Measurements from ENCODE around the gene PSMD9.
"Not testable (repeated sequence)": the region's sequence is repeated elsewhere in the genome, so short reads cannot be mapped to it uniquely, and the experiment has no call there.

Gene PSMD9, protein sequence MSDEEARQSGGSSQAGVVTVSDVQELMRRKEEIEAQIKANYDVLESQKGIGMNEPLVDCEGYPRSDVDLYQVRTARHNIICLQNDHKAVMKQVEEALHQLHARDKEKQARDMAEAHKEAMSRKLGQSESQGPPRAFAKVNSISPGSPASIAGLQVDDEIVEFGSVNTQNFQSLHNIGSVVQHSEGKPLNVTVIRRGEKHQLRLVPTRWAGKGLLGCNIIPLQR

DNA sequence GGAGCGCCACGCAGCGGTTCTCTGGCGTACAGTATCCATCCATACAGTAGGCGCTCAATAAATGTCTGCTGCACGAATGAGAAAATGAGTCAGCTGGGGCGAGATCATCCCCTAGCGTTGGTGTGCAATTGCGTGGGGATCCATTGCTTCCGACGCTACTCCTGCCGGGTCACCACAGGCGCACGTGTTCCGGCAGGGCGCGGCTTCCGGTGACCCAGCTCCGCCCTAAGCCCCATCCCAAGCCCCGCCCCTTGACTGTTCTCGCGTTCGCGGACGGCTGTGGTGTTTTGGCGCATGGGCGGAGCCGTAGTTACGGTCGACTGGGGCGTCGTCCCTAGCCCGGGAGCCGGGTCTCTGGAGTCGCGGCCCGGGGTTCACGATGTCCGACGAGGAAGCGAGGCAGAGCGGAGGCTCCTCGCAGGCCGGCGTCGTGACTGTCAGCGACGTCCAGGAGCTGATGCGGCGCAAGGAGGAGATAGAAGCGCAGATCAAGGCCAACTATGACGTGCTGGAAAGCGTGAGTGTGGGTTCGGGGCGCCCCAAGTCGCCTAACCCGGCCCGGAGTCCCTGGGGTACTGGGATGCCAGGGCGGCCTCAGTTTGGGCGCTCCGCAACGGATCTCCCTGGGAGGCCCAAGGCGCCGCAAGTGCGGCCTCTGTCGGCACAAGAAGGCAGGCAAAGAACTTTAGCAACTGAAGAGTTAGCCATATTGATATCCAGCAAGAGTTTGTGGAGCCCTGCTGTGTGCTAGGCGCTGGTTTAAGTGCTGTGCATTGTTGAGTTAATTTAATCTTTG is at the start of gene PSMD9:
TSS of gene PSMD9 (plus strand) at position 313 of the 796 bp plus-strand sequence. CDS start at position 380, 67 bp downstream.
- peak; percentile 97 for DNase-seq

DNA sequence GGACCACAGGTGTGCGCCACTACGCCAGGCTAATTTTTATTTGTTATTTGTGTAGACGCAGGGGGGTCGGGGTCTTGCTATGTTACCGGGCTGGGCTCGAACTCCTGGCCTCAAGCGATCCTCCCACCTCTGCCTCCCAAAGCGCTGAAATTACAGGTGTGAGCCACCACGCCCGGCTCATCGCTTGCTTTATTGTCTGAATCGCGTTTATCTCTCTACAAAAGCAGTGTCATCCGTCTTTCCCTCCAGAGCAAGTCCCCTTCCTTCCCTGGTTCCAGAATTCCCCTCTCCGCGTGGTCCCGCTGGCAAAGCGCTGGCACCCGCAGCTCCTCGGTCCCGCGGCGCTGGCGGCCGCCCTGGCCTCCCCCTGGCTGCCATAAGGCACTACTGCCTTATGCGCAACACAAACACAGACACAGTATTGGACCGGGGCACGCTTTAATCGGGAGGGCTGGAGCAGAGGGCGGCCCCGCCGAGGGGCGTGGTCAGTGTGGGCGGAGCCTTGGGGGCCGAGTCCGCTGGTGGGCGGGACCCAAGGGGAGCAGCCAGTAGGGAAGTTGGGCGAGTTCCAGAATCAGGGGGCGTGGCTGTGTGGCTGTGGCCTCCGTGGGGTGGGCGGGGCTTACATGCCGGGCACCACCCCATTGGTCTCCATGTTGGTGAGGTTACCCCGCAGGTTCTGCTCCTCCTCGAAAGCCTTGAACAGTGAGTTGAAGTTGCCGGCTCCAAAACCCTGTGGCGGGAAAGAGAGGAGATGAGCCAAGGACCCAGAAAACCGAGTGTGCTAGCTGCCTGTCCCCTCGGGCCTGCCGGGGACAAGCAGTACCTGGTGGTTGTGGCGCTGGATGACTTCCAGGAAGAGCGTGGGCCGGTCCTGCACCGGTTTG is 49.2 kb upstream of the PSMD9 start:
- peak; percentile 98 for DNase-seq

DNA sequence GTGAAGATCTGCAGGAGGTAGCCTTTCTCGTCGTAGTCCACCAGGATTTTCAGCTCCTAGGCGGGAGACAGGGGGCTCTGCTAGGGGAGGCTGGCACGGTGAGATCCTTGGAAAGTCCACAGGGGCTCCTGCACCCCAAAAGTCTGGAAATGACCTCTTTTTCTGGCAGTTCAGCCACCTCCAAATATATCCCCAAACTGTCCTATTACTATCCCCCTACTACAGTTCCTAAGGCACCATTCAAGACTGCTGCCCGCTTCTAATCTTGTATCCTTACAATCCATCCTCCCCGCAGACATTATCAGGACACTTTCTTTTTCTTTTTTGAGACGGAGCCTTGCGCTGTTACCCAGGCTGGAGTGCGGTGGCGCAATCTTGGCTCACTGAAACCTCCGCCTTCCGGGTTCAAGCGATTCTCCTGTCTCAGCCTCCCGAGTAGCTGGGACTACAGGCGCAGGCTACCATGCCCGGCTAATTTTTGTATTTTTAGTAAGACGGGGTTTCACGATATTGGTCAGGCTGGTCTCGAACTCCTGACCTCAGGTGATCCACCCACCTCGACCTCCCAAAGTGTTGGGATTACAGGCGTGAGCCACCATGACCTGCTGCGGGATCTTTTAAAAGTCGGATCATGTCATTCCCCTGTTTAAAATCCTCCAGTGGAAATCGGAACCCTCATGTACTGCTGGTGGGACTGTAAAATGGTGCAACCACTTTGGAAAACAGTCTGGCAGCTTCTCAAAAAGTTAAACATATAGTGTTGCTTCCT is 48.4 kb upstream of the PSMD9 start:
- DNase-seq, result no peak

GRCh38 chr12:121843236-121843982 is 45.2 kb upstream of the PSMD9 start:
- no peak for DNase-seq

GRCh38 chr12:121845701-121846100 is 42.9 kb upstream of the PSMD9 start:
- no peak for DNase-seq

- no peak for DNase-seq
Measured at GRCh38 chr12:121849211-121849610, 39.4 kb upstream of the PSMD9 start.

- DNase-seq, result no peak
Measured at GRCh38 chr12:121849665-121850064, 38.9 kb upstream of the PSMD9 start.

DNA sequence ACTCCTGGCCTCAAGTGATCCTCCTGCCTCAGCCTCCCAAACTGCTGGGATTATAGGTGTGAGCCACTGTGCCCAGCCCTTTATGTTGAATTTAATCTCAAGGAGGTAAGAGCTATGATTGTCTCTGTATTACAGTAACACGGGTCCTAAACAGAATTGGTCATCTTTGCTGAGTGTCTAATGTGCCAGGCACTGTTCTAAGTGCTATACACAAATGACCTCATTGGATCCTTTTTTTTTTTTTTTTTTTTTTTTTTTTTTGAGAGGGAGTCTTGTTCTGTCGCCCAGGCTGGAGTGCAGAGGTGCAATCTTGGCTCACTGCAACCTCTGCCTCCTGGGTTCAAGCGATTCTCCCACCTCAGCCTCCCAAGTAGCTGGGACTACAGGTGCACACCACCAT is 36.2 kb upstream of the PSMD9 start:
- DNase-seq, result not testable (repeated sequence)

DNA sequence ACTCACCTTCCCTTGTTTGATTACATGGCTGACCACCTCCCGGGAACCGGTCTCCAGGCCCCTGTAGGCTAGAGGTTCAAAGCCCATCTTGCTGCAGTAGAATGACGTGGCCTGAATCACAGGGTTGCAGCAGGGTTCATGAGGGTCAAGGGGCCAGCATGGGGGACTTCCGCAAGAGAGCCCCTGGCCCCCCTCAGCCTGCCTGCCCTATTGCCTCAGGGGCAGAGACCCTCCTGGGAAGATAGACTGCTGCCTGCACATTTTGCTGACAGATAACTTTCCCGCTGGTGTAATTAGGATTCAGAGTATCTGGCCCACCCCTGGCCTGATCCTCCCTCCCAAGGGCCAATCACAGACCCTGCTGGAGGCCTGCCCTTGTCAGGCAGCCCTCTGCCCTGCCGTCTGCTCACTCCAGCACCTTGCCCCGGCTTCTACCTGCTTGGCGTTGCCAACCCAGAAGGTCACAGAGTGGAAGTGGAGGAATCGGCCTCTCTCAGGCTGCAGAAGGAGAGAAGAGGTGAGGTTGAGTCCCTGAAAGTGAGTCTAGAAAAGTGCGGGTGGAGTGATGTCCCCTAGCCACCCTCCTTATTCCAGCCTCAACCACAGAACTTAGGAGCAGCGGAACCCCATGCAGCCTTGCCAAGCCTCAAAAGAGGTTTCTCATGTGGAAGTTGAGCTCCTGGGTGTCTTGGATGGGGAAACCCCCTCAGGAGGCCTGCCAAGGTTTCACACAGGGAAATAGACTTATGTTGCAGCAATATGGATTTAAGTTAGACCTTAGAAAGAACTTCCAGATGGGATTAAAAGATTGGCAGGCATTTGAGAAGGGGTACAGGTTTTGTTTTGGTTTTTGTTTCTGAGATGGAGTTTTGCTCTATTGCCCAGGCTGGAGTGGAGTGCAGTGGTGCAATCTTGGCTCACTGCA is 31.0 kb upstream of the PSMD9 start:
- no peak for DNase-seq

GRCh38 chr12:121858318-121858661 is 30.3 kb upstream of the PSMD9 start:
- DNase-seq, result no peak

- no peak for DNase-seq
Measured at GRCh38 chr12:121858662-121859572, 29.7 kb upstream of the PSMD9 start, which contains the start of gene HPD. HPD (minus strand) TSS chr12:121858859; CDS start chr12:121858823, 36 bp downstream.

- no peak for DNase-seq
Measured at GRCh38 chr12:121860257-121860656, 28.3 kb upstream of the PSMD9 start.

DNA sequence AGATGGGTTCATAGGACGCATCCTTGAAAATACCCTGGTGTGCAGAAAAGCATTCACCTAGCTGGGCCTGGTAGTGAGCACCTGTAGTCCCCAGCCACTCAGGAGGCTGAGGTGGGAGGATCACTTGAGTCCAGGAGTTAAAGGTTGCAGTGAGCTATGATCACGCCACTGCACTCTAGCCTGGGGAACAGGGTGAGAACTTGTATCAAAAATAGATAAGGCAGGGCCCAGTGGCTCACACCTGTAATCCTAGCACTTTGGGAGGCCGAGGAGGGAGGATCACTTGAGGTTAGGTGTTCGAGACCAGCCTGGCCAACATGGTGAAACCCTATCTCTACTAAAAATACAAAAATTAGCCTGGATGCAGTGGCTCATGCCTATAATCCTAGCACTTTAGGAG is 27.9 kb upstream of the PSMD9 start:
- not testable (repeated sequence) for DNase-seq

GRCh38 chr12:121861636-121862254 is 26.8 kb upstream of the PSMD9 start:
- DNase-seq, result peak; percentile 31

- no peak for DNase-seq
Measured at GRCh38 chr12:121866331-121866730, 22.3 kb upstream of the PSMD9 start.

DNA sequence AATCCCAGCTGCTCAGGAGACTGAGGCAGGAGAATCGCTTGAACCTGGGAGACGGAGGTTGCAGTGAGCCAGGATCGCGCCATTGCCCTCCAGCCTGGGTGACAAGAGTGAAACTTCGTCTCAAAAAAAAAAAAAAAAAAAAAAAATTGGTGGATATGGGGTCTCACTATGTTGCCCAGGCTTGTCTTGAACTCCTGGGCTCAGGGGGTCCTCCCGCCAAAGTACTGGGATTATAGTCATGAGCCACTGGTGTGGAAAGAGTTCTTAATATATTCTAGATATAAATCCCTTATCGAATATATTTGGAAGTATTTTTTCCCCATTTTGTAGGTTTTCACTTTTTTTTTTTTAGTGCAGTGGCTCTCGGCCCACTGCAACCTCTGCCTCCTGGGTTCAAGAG is 19.4 kb upstream of the PSMD9 start:
- DNase-seq, result not testable (repeated sequence)

DNA sequence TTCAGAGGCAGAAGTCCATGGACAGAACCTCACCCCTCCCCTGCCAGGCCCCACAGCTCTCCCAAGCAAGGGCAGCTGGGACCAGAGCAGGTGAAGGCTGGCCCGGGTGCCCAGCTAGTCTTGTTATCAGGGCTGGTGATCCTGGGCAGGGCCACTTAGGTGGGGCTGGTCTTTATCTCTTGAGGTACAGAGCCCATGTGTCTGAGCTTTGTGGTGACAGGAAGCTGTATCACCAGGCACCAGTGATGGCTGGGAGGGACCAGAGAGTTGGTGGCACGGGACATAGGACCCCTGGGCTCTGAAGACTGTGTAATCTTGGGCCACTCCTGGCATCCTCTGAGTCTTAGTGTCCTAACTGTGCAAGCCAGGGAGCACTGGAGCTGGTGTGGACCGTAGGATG is 17.1 kb upstream of the PSMD9 start:
- no peak for DNase-seq

DNA sequence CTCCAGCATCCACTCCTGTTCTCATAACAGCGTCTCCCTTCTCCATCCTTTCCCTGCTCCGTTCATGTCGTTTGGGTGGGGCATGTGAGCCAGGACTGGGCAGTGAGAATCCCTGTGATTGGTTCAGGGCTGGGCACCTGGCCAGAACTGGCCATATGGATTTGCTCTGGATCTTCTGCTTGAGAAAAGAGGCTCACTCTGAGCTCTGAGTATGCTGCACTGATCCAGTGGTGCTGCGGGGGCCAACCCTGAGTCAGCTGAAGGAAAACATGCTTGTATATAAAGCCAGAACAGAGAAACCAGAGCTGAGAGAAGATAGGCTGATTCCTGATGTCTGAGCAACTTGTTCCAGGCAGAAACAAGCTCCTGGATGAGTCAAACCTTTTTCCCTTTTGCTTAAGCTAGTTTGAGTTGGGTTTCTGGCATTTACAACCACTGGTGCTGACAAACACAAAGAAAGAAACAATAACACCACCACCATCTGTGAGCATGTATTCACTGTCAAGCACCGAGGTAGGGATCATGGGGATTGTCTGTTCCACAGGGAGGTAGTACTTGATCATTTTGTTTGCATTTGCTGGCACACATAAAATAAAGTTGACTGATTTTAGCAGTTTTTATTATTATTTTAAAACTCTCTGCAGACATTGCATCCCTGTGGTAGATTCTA is 15.9 kb upstream of the PSMD9 start:
- peak; percentile 43 for DNase-seq

DNA sequence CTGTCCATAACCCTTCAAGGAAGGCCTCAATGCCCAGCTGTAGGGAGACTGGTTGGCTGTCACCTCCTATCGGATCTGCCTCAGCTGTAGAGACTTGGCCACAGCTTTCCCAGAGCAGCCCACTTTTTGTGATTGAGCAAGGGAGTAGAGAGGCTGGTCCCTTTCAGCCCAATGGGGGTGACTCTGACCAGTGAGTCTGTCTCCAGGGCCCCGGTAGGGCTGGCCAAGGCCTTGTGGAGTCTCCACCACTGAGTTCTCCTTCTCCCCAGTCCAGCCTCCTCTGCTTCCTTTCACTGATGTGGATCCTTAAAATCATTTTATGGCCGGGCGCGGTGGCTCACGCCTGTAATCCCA is 15.4 kb upstream of the PSMD9 start:
- no peak for DNase-seq
